Measurements from ENCODE around the gene ANTXR2. TPM values are rescaled to one million over a fixed set of nuclear protein-coding genes. Genes with fewer than 3 reads are reported as not detected.
"Not testable (repeated sequence)": the region's sequence is repeated elsewhere in the genome, so short reads cannot be mapped to it uniquely, and the experiment has no call there.

ANTXR2 gene
- total RNA-seq, 1 experiment from 2014 or later = 4.4 TPM

DNA sequence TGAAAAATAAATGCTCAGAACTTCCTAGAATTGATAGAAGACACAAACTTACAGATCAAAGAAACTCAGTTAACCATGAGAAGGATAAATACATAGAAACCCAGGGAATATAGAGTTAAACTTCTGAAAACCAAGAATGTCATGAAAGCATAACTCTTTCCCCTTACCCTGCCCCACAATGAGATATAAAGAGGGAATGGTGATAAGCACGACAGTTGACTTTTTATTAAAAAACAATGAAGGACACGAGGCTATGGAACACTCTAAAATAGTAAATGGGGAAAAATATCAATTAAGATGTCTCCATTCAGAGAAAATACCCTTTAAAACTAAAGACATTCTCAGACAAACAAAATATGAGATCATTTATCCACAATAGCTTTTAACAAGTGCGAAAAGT is 154.7 kb downstream of the ANTXR2 start:
- in situ Hi-C loops (cut with HindIII; ENCODE audit: low pct_unique_long_range_greater_than_20kb, low sequenced_read_pairs) = no loop called here
- no peak for DNase-seq (ENCODE audit: low read depth, low spot score)

DNA sequence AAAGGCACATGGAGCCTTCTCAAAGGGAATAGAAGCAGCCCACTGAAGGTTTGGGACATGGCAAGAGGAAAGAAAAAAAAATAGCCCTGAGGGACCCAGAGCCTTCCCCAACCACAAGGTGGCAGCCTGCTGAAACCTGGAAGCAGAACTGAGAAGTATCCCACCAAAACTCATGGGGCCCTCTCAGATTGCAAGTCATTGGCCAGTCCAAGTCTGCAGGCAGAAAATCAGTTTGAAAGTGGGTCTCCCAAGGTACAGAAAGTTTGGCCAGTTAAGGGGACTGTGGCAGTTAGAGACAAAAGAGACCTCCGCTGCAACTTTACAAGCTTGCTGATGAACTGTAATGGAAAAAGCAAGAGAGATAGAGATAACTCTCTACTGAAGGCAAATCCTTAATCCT is 155.8 kb downstream of the ANTXR2 start:
- DNase-seq (ENCODE audit: low read depth, low spot score) = peak; percentile 64
- in situ Hi-C loops (cut with HindIII; ENCODE audit: low pct_unique_long_range_greater_than_20kb, low sequenced_read_pairs) = no loop called here

DNA sequence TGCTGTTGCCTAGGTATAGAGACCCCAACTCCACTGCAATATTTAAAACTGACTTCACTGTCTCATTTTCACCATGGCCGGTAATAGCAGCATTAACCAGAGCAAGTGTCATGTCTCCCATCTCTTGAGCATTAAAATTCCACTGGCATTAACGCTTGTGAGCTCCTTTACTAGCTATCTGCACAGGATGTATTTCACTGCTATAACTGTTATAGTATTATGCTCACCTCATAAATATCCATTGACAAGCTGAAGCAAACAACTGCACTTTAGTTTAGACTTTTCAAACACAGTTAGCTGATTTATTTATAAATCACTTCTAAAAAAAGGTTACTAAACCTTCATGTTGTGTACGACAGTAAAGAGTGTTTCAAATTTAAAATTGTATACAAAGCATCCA is 157.8 kb downstream of the ANTXR2 start:
- no peak for DNase-seq (ENCODE audit: low read depth, low spot score)
- in situ Hi-C loops (cut with HindIII; ENCODE audit: low pct_unique_long_range_greater_than_20kb, low sequenced_read_pairs) = no loop called here

DNA sequence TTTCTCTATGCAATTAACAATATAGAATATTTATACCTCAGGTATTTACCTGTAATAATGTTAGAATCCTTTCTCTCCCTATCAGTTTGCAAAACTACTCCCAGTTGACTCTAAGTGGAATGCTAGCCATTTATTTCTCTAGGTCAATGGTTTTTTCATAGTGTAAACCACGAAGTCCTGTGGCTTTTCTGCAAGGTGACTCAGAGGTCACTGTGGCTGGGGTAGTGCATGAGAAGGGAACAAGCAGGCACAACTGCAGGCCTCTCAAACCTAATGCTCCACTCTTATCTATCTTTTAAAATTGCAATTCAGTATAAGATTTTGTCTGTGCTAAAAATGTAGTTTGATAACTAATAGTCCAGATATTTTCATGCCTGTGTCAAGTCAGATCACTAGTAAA is 159.4 kb downstream of the ANTXR2 start:
- in situ Hi-C loops (cut with HindIII; ENCODE audit: low pct_unique_long_range_greater_than_20kb, low sequenced_read_pairs) = no loop called here
- no peak for DNase-seq (ENCODE audit: low read depth, low spot score)

DNA sequence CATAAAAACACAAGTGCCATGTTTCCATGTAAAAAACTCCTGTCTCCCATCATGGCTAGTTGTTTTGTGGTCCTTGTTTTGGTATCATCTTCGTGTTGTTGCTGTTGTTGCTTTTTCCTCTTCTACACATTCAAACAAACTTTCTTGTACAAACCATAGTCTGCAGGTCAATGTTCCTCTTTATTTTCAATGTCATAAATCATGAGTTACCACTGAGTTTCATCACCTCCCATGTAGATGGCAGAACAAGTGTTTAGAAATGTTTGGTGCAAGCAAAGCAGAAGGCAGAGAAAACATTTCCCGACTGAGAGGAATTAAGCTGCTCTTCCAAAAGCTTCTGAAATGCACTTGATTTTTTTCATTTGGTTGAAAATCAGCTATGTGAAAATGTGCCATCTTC is 166.0 kb downstream of the ANTXR2 start:
- DNase-seq (ENCODE audit: low read depth, low spot score) = no peak
- in situ Hi-C loops (cut with HindIII; ENCODE audit: low pct_unique_long_range_greater_than_20kb, low sequenced_read_pairs) = no loop called here

DNA sequence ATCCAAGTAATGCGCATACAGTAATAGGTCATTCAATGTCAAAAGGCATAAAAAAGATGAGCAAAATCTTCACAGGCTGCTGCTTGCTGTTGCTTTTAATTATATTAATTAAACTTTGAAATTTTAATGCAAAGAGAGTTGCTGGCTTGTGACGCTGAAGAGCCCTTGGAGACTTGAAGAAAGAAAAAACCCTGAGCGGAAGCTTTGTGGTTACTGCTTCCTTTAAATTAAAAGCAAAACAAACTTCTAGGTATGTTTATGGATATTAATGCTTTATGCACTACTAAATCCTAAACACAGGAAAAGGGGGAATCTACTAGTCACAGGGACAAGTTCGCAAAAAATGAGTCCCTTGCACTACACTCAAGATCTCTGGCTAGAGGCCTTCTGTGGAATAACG is 166.7 kb downstream of the ANTXR2 start:
- in situ Hi-C loops (cut with HindIII; ENCODE audit: low pct_unique_long_range_greater_than_20kb, low sequenced_read_pairs) = no loop called here
- no peak for DNase-seq (ENCODE audit: low read depth, low spot score)

DNA sequence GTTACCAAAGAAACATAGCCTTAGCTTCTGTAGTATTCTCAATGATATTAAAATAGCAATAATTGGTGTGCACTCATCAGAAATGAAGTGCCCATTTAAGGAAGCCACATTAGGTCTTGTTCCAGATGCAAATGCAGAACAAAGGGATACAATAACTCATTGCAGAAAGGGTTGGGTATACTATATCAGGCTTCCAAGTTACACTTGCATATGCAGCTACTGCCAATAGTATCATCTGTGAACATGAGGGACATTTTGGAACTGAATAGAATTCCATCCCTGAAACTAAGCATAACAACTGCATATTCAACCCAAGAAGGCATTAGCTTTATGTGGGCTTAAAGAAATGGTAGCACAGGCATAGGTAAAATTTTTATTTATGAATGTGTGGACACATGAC is 167.8 kb downstream of the ANTXR2 start:
- no peak for DNase-seq (ENCODE audit: low read depth, low spot score)
- in situ Hi-C loops (cut with HindIII; ENCODE audit: low pct_unique_long_range_greater_than_20kb, low sequenced_read_pairs) = no loop called here

DNA sequence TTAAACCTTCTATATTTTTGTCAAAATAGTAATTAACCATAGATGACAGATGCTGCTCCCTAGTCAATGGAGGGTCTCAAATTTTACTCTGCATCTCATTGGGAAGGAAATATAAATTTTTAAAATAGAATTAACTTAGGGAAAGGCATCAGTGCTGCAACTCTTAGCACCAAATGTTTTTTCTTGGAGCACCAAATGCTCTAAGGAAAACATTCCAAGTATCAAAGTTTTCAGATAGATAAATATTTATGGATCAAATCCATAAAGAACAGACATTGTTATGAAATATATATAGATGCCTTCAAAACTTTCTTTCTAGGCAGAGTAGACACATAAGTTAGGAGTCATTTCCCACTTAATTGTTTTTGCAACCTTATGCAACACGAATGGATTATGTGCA is 168.7 kb downstream of the ANTXR2 start:
- in situ Hi-C loops (cut with HindIII; ENCODE audit: low pct_unique_long_range_greater_than_20kb, low sequenced_read_pairs) = no loop called here
- DNase-seq (ENCODE audit: low read depth, low spot score) = no peak

DNA sequence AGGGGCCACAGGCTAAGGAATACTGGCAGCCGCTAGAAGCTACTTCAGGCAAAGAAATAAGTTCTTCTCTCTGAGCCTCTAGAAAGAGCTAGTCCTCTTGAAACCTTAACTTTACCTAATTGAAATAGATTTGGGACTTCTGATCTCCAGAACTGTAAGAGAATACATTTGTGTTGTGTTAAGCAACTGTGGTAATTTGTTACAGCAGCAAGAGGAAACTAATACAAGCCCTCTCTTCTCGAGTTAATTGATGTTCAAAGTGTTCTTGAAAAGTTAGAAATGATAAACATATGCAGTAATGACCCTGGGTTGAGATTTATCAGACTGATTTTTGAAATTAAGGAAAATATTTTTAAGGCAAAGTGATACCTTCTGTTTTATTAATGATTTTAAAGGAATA is 172.8 kb downstream of the ANTXR2 start:
- DNase-seq (ENCODE audit: low read depth, low spot score) = no peak
- in situ Hi-C loops (cut with HindIII; ENCODE audit: low pct_unique_long_range_greater_than_20kb, low sequenced_read_pairs) = no loop called here

DNA sequence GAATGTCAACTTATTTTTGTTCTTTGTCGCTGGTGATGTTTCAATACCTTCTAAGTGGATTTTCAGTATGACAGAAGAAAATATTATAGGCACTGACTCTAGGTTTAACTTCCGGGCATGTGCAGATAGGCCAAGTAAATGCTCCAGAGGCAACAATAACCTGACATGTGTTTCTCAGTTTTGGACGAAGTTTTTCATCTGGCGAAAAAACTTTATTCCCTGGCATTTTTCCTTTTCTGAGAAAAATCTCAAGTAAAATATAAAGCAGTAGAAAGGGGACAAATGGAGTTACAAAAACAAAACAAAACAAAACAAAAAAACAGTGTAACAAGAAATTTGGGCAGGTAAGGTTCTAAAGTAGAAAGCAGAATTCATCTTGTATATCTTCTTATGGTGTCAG is 173.5 kb downstream of the ANTXR2 start:
- in situ Hi-C loops (cut with HindIII; ENCODE audit: low pct_unique_long_range_greater_than_20kb, low sequenced_read_pairs) = no loop called here
- DNase-seq (ENCODE audit: low read depth, low spot score) = no peak

DNA sequence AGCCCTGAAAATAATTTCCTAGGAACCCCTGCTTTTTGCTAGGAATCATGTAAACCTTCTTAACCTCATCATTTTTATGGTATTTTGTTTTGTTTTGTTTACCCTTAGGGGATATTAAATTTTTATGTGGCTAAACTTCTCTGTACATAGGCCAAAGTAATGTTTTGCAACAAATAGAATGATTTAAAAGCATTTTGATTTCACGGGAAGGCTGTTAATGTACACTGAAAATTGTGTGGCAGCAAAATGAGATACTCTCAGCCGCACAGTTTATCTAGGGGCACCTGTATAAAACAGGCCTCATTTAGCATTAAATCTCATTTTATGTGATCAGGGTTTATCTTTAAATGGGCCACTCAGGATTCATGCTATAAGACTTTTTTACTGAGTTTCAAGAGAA is 175.0 kb downstream of the ANTXR2 start:
- no peak for DNase-seq (ENCODE audit: low read depth, low spot score)
- in situ Hi-C loops (cut with HindIII; ENCODE audit: low pct_unique_long_range_greater_than_20kb, low sequenced_read_pairs) = no loop called here

DNA sequence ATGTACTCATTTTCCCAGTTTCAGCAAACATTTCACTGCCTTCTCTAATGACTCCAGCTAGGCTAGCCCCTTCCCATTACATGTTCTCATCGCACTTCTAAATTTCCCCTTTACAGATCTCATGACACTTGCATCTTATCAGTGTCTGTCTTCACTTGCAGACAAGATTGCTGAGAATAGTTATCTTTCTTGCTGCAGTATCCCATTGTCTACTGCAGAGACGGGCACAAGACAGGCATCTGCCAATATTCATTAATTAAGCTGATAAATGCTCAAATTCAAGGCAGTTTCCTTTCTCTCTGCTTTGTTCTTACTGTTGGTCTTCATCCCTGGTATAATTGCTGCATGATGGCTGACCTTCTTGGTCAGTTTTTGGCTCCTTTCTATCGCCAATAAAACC is 175.9 kb downstream of the ANTXR2 start:
- in situ Hi-C loops (cut with HindIII; ENCODE audit: low pct_unique_long_range_greater_than_20kb, low sequenced_read_pairs) = no loop called here
- no peak for DNase-seq (ENCODE audit: low read depth, low spot score)

DNA sequence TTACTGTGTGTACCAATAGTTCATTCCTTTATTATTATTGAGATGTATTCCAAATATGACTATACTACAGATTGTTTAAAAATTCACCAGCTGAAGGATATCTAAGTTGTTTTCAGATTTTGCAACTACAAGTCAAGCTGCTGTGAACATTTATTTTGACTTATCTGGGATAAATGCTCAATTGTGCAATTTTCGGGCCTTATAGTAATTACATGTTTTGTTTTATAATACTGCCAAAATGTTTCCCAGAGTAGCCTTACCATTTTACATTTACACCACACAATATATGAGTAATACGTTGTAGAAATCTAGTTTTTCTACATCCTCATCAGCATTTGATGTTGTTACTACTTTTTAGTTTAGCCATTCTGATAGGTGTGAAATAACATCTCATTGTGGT is 179.6 kb downstream of the ANTXR2 start:
- in situ Hi-C loops (cut with HindIII; ENCODE audit: low pct_unique_long_range_greater_than_20kb, low sequenced_read_pairs) = no loop called here
- no peak for DNase-seq (ENCODE audit: low read depth, low spot score)

DNA sequence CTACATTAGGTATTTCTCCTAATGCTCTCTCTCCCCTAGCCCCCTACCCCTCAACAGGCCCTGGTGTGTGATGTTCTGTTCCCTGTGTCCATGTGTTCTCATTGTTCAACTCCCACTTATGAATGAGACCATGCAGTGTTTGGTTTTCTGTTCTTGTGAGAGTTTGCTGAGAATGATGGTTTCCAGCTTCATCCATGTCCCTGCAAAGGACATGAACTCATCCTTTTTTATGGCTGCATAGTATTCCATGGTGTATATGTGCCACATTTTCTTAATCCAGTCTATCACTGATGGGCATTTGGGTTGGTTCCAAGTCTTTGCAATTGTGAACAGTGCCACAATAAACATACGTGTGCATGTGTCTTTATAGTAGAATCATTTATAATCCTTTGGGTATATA is 184.0 kb downstream of the ANTXR2 start:
- DNase-seq (ENCODE audit: low read depth, low spot score); in situ Hi-C loops (cut with HindIII; ENCODE audit: low pct_unique_long_range_greater_than_20kb, low sequenced_read_pairs): not testable (repeated sequence)

DNA sequence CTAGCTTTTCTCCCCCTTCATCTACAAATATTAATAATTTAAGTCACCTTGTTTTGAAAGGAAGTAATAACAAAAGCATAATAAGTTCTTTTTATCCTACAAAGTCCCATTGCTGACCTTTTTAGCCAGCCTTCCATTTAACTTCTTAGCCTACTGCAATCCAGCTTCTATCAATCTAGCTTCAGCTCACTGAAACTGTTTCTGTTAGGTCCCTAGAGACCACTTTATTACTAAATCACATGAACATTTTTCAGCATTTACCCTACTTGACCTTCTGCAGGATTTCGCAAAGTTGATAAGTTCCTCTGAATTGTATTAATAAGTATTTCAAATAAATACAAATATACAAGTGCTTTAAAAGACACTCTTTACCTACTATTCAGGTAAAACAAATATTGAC is 186.5 kb downstream of the ANTXR2 start:
- in situ Hi-C loops (cut with HindIII; ENCODE audit: low pct_unique_long_range_greater_than_20kb, low sequenced_read_pairs) = no loop called here
- DNase-seq (ENCODE audit: low read depth, low spot score) = no peak

DNA sequence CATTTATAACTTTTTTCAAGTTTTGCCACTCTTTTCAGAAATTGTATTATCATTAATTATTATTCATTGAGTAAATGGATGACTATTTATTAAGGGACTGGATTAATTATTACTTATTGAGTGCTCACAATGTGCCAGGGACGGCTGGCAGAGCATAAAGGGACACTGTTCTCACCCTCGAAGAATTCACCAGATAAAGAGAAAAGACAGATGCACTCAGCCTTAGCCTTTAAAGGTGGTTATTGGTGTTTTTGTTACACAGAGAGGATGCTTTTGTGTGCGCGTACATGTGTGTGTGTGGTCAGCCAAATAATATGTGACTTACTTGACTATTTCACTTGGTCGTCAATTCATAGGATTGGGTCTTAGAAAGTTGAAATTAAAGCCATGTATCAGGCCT is 187.0 kb downstream of the ANTXR2 start:
- DNase-seq (ENCODE audit: low read depth, low spot score) = no peak
- in situ Hi-C loops (cut with HindIII; ENCODE audit: low pct_unique_long_range_greater_than_20kb, low sequenced_read_pairs) = no loop called here

DNA sequence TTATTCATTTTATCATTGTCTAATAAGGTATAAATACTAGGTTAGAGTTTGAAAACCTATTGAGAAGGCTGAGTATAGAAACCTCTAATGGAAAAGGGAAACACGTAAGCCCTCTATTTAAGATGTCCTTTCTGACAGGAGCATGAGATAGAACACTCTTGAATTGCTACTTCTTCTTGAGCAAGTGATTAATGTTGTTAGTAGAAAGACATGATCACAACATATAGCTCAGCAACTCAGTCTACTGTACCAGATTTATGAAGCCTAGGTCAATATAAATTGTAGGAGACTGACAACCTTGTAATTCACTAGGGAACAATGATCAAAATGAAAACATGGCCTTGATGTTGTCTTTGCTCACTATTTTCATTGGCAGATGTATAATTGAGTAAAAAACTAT is 189.7 kb downstream of the ANTXR2 start:
- DNase-seq (ENCODE audit: low read depth, low spot score) = no peak
- in situ Hi-C loops (cut with HindIII; ENCODE audit: low pct_unique_long_range_greater_than_20kb, low sequenced_read_pairs) = no loop called here

DNA sequence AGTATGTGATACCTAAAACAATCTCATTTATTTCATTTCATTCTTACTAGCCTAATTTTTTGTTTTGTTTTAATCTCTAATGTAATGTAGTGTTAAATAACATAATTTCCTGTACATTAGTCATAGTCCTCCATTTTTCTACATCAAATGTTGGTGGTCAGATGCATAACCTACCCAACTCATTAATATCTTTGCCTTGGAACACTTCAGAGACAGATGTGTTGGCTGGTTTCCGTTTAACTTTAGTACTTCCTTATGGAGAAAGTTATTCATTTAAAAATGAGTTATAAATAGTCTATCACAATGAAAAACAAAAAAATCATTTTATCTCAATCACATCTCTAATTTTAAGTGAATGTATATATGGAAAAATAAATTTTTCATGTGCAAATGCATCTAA is 190.2 kb downstream of the ANTXR2 start:
- in situ Hi-C loops (cut with HindIII; ENCODE audit: low pct_unique_long_range_greater_than_20kb, low sequenced_read_pairs) = no loop called here
- no peak for DNase-seq (ENCODE audit: low read depth, low spot score)

DNA sequence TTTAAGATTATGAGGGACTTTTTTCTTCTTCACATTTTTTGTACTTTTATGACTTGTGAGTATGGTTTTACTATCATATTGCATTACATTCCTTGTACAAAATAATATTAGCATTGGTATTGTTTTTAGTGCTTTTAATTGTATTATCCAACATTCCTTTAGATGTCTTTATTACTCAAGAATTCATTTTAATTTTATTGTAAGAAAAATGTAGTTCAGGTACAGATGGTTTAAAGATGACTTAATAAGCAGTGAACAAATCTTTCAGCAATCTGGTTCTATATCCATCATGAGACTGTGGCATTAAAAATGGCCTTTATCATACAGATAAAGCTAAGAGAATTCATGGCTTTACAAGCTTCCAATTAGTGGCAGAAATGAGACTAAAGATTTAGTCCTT is 191.6 kb downstream of the ANTXR2 start:
- in situ Hi-C loops (cut with HindIII; ENCODE audit: low pct_unique_long_range_greater_than_20kb, low sequenced_read_pairs) = no loop called here
- DNase-seq (ENCODE audit: low read depth, low spot score) = no peak

DNA sequence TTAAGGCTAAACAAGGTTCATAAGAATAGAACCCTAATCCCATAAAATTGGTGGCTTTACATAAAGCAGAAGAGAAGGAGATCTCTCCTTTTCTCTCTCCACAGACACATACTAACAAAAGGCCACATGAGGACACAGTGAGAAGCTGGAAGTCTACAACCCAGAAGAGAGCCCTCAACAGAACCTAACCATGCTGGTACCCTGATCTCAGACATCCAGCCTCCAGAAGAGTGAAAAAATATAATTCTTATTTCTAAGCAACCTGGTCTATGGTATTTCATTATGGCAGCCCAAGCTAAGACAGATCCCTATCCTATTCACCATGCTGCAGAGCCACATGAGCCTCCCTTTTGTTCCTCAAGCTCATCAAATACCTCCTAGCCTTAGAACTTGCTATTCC is 195.5 kb downstream of the ANTXR2 start:
- DNase-seq (ENCODE audit: low read depth, low spot score) = no peak
- in situ Hi-C loops (cut with HindIII; ENCODE audit: low pct_unique_long_range_greater_than_20kb, low sequenced_read_pairs) = no loop called here
